WTC11 (cell line): Measurements from ENCODE around the gene RNF31. TPM values are rescaled to one million over a fixed set of nuclear protein-coding genes. Genes with fewer than 3 reads are reported as not detected.

Source experiments
- ATAC-seq: fragments of 200-7000 bp; cut with Tn5 transposase; 2 replicates; pipeline ENCODE4 v1.10.0; 2021; ENCODE audit warnings: mild to moderate bottlenecking, moderate library complexity
- CTCF ChIA-PET: fragments of 300-600 bp; sonication (Branson Sonifier 250); formaldehyde crosslinking; loops from one replicate; lab custom pipeline; 2021; ENCODE audit warnings: antibody characterized with exemption; lab: Charles Lee
- POLR2A ChIA-PET: fragments of 350-600 bp; sonication (Branson Sonifier 250); formaldehyde crosslinking; loops from one replicate; lab custom pipeline; 2021; ENCODE audit warnings: antibody characterized with exemption; lab: Charles Lee
- DNase-seq: peaks from one replicate; pipeline ENCODE4 v3.0.0; 2021; ENCODE audit warnings: low spot score
- H3K27ac Mint-ChIP-seq: 2 replicates; pipeline ENCODE4 v1.8.0; 2021; ENCODE audit warnings: mixed read lengths
- H3K27me3 Mint-ChIP-seq: 2 replicates; pipeline ENCODE4 v1.8.0; 2021; ENCODE audit warnings: low read depth, mild to moderate bottlenecking, moderate library complexity, mixed read lengths
- H3K36me3 Mint-ChIP-seq: 2 replicates; pipeline ENCODE4 v1.8.0; 2021; ENCODE audit warnings: mixed read lengths
- H3K4me1 Mint-ChIP-seq: 2 replicates; pipeline ENCODE4 v1.8.0; 2022; ENCODE audit warnings: mixed read lengths
- H3K4me3 Mint-ChIP-seq: 2 replicates; pipeline ENCODE4 v1.8.0; 2021; ENCODE audit warnings: mild to moderate bottlenecking, moderate library complexity, mixed read lengths
- H3K9me3 Mint-ChIP-seq: 2 replicates; pipeline ENCODE4 v1.8.0; 2021; ENCODE audit warnings: mixed read lengths
- CBFB ChIP-seq: sonication (generic); formaldehyde crosslinking; IDR thresholded peaks from 2 replicates; pipeline ENCODE4 v1.8.1; 2022; ENCODE audit warnings: mild to moderate bottlenecking, low read depth, missing genetic modification reagents
- CDX4 ChIP-seq: fragments of 250-450 bp; sonication (Bioruptor Pico); IDR thresholded peaks from 2 replicates; pipeline ENCODE4 v1.9.0; 2021; ENCODE audit warnings: moderate library complexity, mild to moderate bottlenecking, inconsistent platforms, borderline replicate concordance
- CREB1 ChIP-seq: sonication (generic); formaldehyde crosslinking; IDR thresholded peaks from 2 replicates; pipeline ENCODE4 v1.8.0; 2023; ENCODE audit warnings: mild to moderate bottlenecking, missing genetic modification reagents
- CREM ChIP-seq: sonication (generic); formaldehyde crosslinking; IDR thresholded peaks from 2 replicates; pipeline ENCODE4 v1.8.1; 2022; ENCODE audit warnings: mild to moderate bottlenecking, missing genetic modification reagents, moderate library complexity
- E2F4 ChIP-seq: sonication (generic); formaldehyde crosslinking; IDR thresholded peaks from 2 replicates; pipeline ENCODE4 v1.8.1; 2022; ENCODE audit warnings: low read depth, mild to moderate bottlenecking, moderate library complexity, missing genetic modification reagents, borderline replicate concordance
- ELF4 ChIP-seq: sonication (generic); formaldehyde crosslinking; IDR thresholded peaks from 2 replicates; pipeline ENCODE4 v1.8.1; 2022; ENCODE audit warnings: low read depth, mild to moderate bottlenecking, moderate library complexity, missing genetic modification reagents
- HMGXB4 ChIP-seq: sonication (generic); formaldehyde crosslinking; IDR thresholded peaks from 2 replicates; pipeline ENCODE4 v1.8.1; 2023; ENCODE audit warnings: mild to moderate bottlenecking, moderate library complexity, missing genetic modification reagents
- IRF1 ChIP-seq: sonication (generic); formaldehyde crosslinking; IDR thresholded peaks from 2 replicates; pipeline ENCODE4 v1.8.0; 2023; ENCODE audit warnings: missing genetic modification reagents
- JAZF1 ChIP-seq: fragments of 250-450 bp; sonication (Bioruptor Pico); IDR thresholded peaks from 2 replicates; pipeline ENCODE4 v1.9.0; 2021; ENCODE audit warnings: moderate library complexity, mild to moderate bottlenecking, inconsistent platforms
- MXD4 ChIP-seq: fragments of 250-450 bp; sonication (Bioruptor Pico); IDR thresholded peaks from 2 replicates; pipeline ENCODE4 v1.8.0; 2021; ENCODE audit warnings: mild to moderate bottlenecking, moderate library complexity, borderline replicate concordance
- NFATC4 ChIP-seq: fragments of 250-450 bp; sonication (Bioruptor Pico); IDR thresholded peaks from 2 replicates; pipeline ENCODE4 v1.9.0; 2021; ENCODE audit warnings: mild to moderate bottlenecking
- NR3C1 ChIP-seq: sonication (generic); formaldehyde crosslinking; conservative IDR thresholded peaks from 2 replicates; pipeline ENCODE4 v1.8.1; 2023; ENCODE audit warnings: low read depth, mild to moderate bottlenecking, missing genetic modification reagents
- OVOL2 ChIP-seq: fragments of 250-450 bp; sonication (Bioruptor Pico); IDR thresholded peaks from 2 replicates; pipeline ENCODE4 v1.9.0; 2021; ENCODE audit warnings: mild to moderate bottlenecking, borderline replicate concordance
- RORB ChIP-seq: fragments of 250-450 bp; sonication (Bioruptor Pico); IDR thresholded peaks from 2 replicates; pipeline ENCODE4 v1.9.0; 2021; ENCODE audit warnings: mild to moderate bottlenecking
- TCF7 ChIP-seq: sonication (generic); formaldehyde crosslinking; IDR thresholded peaks from 2 replicates; pipeline ENCODE4 v1.8.0; 2022; ENCODE audit warnings: mild to moderate bottlenecking, low read depth, missing genetic modification reagents, moderate library complexity
- TEAD4 ChIP-seq: sonication (generic); formaldehyde crosslinking; IDR thresholded peaks from 2 replicates; pipeline ENCODE4 v1.8.0; 2022; ENCODE audit warnings: mild to moderate bottlenecking, missing genetic modification reagents
- ZBTB21 ChIP-seq: sonication (generic); formaldehyde crosslinking; IDR thresholded peaks from 2 replicates; pipeline ENCODE4 v1.8.1; 2023; ENCODE audit warnings: mild to moderate bottlenecking, missing genetic modification reagents, borderline replicate concordance
- ZNF121 ChIP-seq: sonication (generic); formaldehyde crosslinking; IDR thresholded peaks from 2 replicates; pipeline ENCODE4 v1.8.0; 2023; ENCODE audit warnings: missing genetic modification reagents
- ZNF219 ChIP-seq: sonication (generic); formaldehyde crosslinking; IDR thresholded peaks from 2 replicates; pipeline ENCODE4 v1.8.0; 2023; ENCODE audit warnings: missing genetic modification reagents, mild to moderate bottlenecking, borderline replicate concordance
- ZNF425 ChIP-seq: fragments of 250-450 bp; sonication (Bioruptor Pico); conservative IDR thresholded peaks from 2 replicates; pipeline ENCODE4 v1.9.0; 2021; ENCODE audit warnings: mild to moderate bottlenecking
- ZNF512 ChIP-seq: sonication (generic); formaldehyde crosslinking; IDR thresholded peaks from 2 replicates; pipeline ENCODE4 v1.8.1; 2022; ENCODE audit warnings: missing genetic modification reagents, borderline replicate concordance
- total RNA-seq: library from RNA; stranded (reverse); gene quantifications from 3 replicates; pipeline ENCODE4 v1.2.3, GENCODE V29; 2021

Gene RNF31
- total RNA-seq, 1 experiment from 2014 or later = 86.2 TPM

GRCh38 chr14:24110523-24110922 is 36.8 kb upstream of the RNF31 start (continued):
- TF ChIP-seq TCF7 = no peak
- no peak for TF ChIP-seq CREM (CRISPR knock-in tag)
- no peak for TF ChIP-seq E2F4
- TF ChIP-seq, all 79 proteins: peak for 0

GRCh38 chr14:24113379-24113800 is 33.9 kb upstream of the RNF31 start:
- Mint-ChIP-seq H3K36me3 (peaks cover 18% of the 10 kb centered on the region), H3K27ac (peak overlapping the region; percentile 99), H3K4me3 (peak overlapping the region; percentile 99), H3K4me1 (peaks cover 22% of the 10 kb centered on the region), H3K27me3 (peaks cover 4% of the 10 kb centered on the region; the same call in 1 of the 2 replicates), H3K9me3 (no peaks in the 10 kb centered on the region)
- POLR2A ChIA-PET = interaction anchor here (1.8 to 3.3 kb wide), 9 partner anchors 19 to 82 kb away, joined by 5 to 44 read pairs (median 13); partner anchors contain the start of genes CARMIL3, EMC9, IRF9 and PCK2
- CTCF ChIA-PET = interaction anchor here (1.1 to 3.3 kb wide), 17 partner anchors 8 to 129 kb away, joined by 3 to 67 read pairs (median 8); partner anchors contain the start of genes CARMIL3, CHMP4A, DHRS4L2 and EMC9
- TF ChIP-seq ZNF425 (CRISPR knock-in tag) (no peak), ELF4 (CRISPR knock-in tag) (peak; percentile 40; the same call in 1 of the 2 replicates)
- ATAC-seq = no peak
- DNase-seq = no peak

GRCh38 chr14:24113801-24114531 is 33.3 kb upstream of the RNF31 start:
- Mint-ChIP-seq H3K27ac (peak overlapping the region; percentile 99), H3K4me1 (peaks cover 18% of the 10 kb centered on the region), H3K9me3 (no peaks in the 10 kb centered on the region), H3K27me3 (peaks cover 4% of the 10 kb centered on the region; the same call in 1 of the 2 replicates), H3K36me3 (peaks cover 24% of the 10 kb centered on the region), H3K4me3 (peak overlapping the region; percentile 99)
- DNase-seq (peak; percentile 81), ATAC-seq (peak; percentile 30)
- ChIA-PET POLR2A (interaction anchor here (0.6 to 3.3 kb wide), 19 partner anchors 8 to 99 kb away, joined by 3 to 44 read pairs (median 8); partner anchors contain the start of genes CARMIL3, CHMP4A, EMC9 and IPO4), CTCF (interaction anchor here (0.6 to 3.3 kb wide), 25 partner anchors 8 to 387 kb away, joined by 3 to 67 read pairs (median 6); partner anchors contain the start of genes CARMIL3, CHMP4A, CIDEB and DHRS4L2)
- TF ChIP-seq ZNF219 = no peak
- TF ChIP-seq TCF7 = no peak
- no peak for TF ChIP-seq E2F4
- no peak for TF ChIP-seq MXD4 (CRISPR knock-in tag)
- no peak for TF ChIP-seq IRF1
- TF ChIP-seq CBFB = no peak
- TF ChIP-seq CREB1 (CRISPR knock-in tag) = no peak; the same call in 1 of the 2 replicates
- no peak for TF ChIP-seq ZNF121 (CRISPR knock-in tag)
- no peak for TF ChIP-seq OVOL2 (CRISPR knock-in tag)
- no peak for TF ChIP-seq ZNF512 (CRISPR knock-in tag)
- no peak for TF ChIP-seq NFATC4 (CRISPR knock-in tag)
- peak; percentile 64; the same call in 1 of the 2 replicates for TF ChIP-seq ZBTB21 (CRISPR knock-in tag)
- no peak for TF ChIP-seq TEAD4 (CRISPR knock-in tag)
- no peak for TF ChIP-seq NR3C1 (CRISPR knock-in tag)
- no peak for TF ChIP-seq CDX4 (CRISPR knock-in tag)
- no peak for TF ChIP-seq ELF4 (CRISPR knock-in tag)
- TF ChIP-seq JAZF1 (CRISPR knock-in tag) = no peak
- peak; percentile 63 for TF ChIP-seq HMGXB4 (CRISPR knock-in tag)
- TF ChIP-seq RORB (CRISPR knock-in tag) = no peak
